ENCODE data around the gene DYNC1LI2.
A peak's percentile ranks its signal among the peaks of the same experiment; 100 is the strongest.

Gene DYNC1LI2

GRCh38 chr16:66740010-66740409 is 11.4 kb downstream of the DYNC1LI2 start:
- peak in 1 of 2 donors; percentile 20 for DNase-seq (ENCODE audit: low read depth in 2 of 2)

GRCh38 chr16:66735891-66736290 is 15.5 kb downstream of the DYNC1LI2 start:
- DNase-seq (ENCODE audit: low read depth in 2 of 2), result no peak

GRCh38 chr16:66731101-66731500 is 20.3 kb downstream of the DYNC1LI2 start:
- no peak for DNase-seq (ENCODE audit: low read depth in 2 of 2)

DNA sequence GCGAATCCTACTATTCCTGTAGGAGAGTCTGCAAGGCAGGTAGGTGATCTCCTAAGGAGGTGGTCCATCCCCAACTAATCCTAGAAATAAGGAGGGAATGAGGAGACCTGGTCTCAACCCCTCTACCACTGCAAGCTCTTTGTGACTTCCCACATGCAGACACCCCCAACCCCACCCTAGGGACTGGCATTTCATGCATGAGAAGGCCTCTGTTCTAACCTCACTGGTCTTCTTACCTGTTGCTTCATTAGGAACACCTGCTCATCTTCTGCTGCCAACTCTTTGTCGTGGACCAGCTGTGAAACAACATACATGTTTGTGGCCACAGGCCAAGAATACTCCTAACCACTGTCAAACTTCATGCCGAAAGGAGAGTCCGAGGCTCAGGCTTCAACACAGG is 22.6 kb downstream of the DYNC1LI2 start:
- no peak for DNase-seq (ENCODE audit: low read depth in 2 of 2)

DNA sequence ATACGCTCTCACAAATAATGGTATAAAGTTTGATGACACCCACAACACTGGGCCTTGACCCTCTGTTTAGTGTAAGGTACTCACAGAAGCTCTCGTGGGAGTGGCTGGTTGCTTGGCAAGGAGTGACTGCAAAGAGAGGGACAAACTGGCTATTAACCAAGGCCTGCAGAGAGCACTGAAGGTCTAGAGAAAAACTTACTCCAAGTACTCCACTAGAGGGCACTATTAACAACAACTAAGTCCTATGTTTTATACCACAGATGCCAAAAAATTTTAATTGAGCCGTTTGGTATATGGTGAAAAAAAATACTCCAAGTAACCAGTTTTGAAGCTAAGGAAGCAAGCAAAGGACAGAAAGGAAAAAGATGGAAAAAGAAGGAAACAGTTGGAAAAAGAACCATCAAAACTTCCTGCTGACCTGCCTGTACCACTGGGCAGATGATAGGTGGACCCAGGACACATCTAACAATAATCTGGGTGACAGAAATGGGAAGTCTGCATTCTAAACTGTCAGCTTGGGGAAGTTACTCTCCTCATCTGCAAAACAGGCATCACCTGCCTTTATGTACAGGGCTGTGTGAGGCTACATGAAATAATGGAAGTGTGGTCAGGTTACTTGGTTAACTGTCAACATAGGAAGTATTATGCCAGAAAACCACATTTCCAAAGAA is 23.2 kb downstream of the DYNC1LI2 start:
- DNase-seq (ENCODE audit: low read depth in 2 of 2), result no peak

DNA sequence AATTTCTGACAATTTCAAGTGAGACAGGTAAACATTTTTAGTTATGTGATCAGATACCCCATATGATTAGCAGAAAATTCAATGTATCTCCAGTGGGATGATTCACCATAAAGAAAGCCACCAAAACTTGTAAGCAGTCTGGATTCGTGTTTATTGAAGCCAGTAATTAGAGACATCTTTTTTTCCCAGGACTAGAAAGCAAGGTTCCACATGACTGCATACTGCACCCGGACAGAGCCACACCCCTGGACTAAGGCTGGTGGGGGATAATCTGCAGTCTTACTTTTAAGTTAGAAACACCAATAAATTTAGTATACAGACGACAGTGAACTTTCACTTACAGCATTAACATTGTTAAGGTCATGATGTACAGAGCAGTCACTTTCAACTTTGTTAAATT is 30.6 kb downstream of the DYNC1LI2 start:
- no peak for DNase-seq (ENCODE audit: low read depth in 2 of 2)

DNA sequence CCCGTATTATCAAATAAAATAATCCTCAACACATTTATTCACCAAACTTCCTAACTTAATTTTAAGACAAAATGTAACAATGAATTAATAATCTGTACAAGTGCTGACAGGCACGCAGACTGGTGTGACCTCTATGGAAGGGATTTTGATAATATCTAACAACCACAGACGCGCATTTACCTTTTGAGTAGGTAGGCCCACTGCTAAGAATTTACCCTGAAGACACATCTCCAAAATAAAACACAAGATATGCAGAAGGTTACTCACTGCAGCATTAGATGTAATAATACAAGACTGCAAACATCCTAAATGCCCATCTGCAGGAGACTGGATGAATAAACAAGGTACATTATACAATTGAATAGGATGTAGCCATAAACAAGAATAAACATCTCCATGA is 32.2 kb downstream of the DYNC1LI2 start:
- no peak for DNase-seq (ENCODE audit: low read depth in 2 of 2)

- DNase-seq (ENCODE audit: low read depth in 2 of 2), result no peak
Measured at GRCh38 chr16:66717776-66718175, 33.6 kb downstream of the DYNC1LI2 start.

DNA sequence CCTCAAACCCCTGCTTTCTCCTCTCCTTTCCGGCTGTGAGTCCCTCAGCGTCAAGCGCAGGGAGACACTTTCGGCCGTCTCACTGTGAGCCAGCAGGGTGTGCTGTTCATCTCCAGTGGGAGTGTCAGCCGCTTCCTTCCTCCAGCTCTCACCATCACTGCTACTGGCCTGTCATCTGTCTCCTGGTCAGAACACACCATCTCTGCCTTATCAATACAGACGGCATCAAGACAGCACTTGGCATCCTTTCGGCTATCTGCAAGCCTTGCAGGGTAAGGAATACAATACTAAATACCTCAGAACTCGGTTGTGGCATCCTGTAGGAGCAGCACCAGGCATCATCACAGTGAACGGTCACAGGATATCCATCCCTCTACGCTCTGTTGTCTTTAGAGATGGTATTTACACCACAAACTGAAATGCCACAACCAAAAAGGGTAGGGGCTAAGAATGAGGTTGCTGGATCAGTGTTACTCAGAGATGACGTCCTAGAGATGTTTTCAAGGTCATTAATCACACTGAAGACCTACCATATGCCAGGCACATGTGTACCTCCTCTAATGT is 34.2 kb downstream of the DYNC1LI2 start:
- peak; percentile 4 for DNase-seq (ENCODE audit: low read depth in 2 of 2)

GRCh38 chr16:66714654-66715307 is 36.6 kb downstream of the DYNC1LI2 start:
- no peak for DNase-seq (ENCODE audit: low read depth in 2 of 2)

DNA sequence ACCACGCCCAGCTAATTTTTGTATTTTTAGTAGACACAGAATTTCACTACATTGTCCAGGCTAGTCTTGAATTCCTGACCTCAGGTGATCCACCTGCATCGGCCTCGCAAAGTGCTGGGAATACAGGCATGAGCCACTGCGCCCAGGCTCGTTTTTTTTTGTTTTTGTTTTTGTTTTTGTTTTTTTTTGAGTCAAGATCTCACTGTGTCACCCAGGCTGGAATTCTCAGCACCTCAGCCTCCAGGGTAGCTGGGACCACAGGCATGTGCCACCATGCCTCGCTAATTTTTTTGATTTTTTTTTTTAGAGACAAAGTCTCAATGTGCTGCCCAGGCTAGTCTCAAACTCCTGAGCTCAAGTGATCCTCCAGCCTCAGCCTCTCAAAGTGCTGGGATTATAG is 37.3 kb downstream of the DYNC1LI2 start:
- no peak for DNase-seq (ENCODE audit: low read depth in 2 of 2)

- DNase-seq (ENCODE audit: low read depth in 2 of 2), result no peak
Measured at GRCh38 chr16:66713076-66713475, 38.3 kb downstream of the DYNC1LI2 start.

GRCh38 chr16:66712512-66712911 is 38.9 kb downstream of the DYNC1LI2 start:
- DNase-seq (ENCODE audit: low read depth in 2 of 2), result no peak

DNA sequence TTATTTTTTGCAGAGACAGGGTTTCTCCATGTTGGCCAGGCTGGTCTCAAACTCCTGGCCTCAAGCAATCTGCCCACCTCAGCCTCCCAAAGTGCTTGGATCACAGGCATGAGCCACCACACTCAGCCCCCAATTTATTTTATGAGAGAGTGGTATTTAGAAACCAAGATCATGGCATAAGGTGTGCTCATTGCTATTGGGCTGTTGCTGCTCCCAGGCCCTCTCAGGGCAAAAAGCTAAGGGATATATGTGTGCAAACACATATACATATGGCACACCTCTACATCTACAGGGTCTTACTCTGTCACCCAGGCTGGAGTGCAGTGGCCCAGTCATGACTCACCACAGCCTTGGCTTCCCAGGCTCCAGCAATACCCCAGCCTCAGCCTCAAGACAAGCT is 39.8 kb downstream of the DYNC1LI2 start:
- DNase-seq (ENCODE audit: low read depth in 2 of 2), result no peak

DNA sequence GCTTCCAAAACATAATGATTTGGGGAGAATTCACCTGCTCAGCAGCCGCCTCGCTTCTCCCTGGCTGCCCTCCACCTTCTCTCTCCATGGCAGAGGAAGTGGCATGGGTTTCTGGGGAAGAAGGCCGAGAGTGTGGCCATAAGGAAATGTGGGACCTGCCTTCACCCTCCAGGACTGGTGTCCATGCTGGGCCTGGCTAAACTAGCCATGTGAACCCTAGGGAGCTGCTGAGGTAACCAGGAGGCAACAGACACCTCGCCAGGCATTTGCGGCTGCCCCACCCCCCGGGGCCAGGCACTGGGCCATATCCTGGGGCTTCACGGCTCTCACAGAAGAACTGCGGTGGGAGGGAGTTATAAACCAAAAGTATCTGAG is 44.9 kb downstream of the DYNC1LI2 start:
- no peak for DNase-seq (ENCODE audit: low read depth in 2 of 2)

GRCh38 chr16:66705790-66706505 is 45.5 kb downstream of the DYNC1LI2 start:
- DNase-seq (ENCODE audit: low read depth in 2 of 2), result no peak

DNA sequence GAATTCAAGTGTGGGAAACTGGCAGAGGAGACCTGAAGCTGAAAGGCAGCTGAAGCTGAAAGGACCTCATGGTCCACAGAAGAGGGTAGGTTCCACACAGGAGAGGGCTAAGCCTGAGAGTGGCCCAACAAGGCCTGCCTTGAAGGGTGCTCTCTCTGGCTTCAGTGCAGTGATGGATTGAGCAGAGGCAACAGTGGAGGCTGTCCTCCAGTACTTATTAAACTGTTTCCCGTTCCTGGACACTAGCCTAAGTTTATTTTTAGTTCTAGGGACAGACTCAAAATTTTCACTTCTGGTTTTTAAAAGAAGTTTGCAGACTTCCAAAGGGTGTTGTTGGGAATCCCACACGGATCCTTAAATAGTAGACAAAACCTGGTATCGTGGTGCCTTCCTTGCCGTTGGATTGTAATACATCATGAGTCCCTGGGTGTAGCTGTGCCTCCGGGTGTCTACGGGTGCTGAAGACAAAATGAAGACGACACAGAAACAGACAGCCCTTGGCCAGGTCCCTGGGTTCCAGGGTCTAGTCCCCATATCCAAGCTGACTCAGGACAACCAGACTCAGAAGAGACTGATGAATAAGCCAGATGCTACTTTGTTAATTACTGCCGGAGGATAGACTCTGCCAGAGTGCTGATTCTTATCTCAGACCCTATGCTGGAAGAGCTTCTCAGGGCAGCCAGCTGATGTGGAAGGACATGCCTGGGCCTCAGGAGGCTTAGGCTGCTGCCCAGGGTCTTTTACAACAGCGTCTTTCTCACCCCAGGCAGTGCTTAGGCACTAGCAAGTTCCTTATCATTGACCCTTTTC is 47.8 kb downstream of the DYNC1LI2 start:
- no peak for DNase-seq (ENCODE audit: low read depth in 2 of 2)

GRCh38 chr16:66701516-66701915 is 49.9 kb downstream of the DYNC1LI2 start:
- DNase-seq (ENCODE audit: low read depth in 2 of 2), result no peak

DNA sequence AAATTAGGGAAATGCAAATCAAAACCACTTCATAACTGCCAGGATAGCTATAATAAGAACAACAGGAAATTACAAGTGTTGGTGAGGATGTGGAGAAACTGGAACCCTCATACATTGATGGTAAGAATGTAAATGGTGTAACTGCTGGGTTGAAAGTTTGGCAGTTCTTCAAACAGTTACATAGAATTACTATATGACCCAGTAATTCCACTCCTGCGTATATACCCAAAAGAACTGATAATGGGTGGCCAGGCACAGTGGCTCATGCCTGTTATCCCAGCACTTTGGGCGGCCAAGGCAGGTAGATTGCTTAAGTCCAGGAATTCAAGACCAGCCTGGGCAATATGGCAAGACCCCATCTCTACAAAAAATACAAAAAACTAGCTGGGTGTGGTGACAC is 50.4 kb downstream of the DYNC1LI2 start:
- DNase-seq (ENCODE audit: low read depth in 2 of 2), result no peak

DNA sequence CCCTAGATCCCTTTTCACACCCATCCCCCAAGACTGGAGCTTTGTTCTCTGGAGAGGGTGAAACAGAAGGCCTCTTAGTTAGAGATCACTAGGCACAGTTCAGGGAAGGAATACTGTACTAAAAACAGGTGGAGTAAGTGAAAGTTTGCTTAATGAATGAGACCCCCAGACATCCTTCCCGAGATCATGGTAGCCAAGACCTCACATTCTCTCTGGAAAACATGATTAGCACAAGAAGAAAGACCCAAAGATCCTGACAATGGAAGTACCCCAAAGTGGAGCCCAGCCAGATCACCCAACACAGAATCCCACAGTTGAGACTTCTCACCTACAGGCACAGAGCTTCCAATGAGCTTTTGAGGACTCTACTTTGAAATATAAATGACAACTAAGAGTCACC is 51.5 kb downstream of the DYNC1LI2 start:
- no peak for DNase-seq (ENCODE audit: low read depth in 2 of 2)

DNA sequence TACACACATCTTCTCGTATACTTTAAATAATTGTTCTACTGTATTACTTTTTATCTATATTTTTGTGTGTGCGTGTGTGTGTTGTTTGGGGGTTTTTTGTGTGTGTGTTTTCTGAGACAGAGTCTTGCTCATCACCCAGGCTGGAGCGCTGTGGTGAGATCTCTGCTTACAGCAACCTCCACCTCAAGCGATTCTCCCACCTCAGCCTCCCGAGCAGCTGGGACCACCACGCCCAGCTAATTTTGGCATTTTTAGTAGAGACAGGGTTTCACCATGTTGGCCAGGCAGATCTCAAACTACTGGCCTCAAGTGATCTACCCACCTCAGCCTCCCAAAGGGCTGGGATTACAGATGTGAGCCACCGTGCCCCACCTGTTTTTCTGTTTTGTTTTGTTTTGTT is 53.4 kb downstream of the DYNC1LI2 start:
- no peak for DNase-seq (ENCODE audit: low read depth in 2 of 2)

Measured in stimulated activated CD4-positive, alpha-beta T cell treated with anti-CD3 and anti-CD28 coated beads, Interleukin-4, amount 100 ng/mL, for 48 hours (primary cell).